T1000 (cell line): ENCODE data around the gene MOCS2.
"Not testable (repeated sequence)": the region's sequence is repeated elsewhere in the genome, so short reads cannot be mapped to it uniquely, and the experiment has no call there.

ENCODE experiments used
- DNase-seq: peaks from one replicate; lab custom pipeline; 2025; ENCODE audit warnings: mixed read lengths; lab: John Stamatoyannopoulos, UW

MOCS2 gene, protein sequence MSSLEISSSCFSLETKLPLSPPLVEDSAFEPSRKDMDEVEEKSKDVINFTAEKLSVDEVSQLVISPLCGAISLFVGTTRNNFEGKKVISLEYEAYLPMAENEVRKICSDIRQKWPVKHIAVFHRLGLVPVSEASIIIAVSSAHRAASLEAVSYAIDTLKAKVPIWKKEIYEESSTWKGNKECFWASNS

DNA sequence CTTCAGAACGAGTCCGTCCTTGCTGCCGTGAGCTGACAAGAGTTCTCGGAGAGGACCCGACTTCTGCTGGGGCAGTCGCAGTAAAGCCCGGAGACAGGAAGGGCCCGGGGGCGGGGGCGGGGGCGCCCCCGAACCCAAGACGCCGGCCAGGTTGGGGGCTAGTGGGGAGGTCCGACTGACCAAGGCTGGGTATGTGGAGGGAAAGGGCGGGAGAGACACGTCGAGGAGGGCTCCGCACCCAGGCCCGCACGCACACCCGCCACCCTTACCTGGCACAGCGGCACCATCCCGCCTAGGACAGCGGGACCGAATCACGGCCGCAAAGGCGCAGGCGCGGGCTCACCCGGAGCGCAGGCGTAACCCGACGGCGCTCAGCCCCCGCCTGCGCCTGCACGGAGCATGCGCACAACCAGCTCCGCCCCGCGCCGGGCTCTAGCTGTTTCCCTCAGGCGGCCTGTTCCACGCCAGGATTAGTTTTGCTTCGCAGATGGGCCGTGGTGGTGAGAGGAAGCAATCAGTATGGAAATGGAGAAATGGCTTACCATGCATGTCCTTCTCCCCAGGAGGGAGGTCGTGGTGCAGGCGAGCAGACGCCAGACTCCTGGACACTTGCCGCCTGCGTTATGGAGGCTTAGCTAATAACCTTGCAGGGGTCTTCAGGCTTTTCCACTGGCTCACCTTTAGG is at the start of gene MOCS2:
Gene MOCS2 (minus strand): TSS at position 315 of the 685 bp plus-strand sequence. CDS start 2,583 bp downstream, outside the sequence.
- peak; percentile 81 for DNase-seq

DNA sequence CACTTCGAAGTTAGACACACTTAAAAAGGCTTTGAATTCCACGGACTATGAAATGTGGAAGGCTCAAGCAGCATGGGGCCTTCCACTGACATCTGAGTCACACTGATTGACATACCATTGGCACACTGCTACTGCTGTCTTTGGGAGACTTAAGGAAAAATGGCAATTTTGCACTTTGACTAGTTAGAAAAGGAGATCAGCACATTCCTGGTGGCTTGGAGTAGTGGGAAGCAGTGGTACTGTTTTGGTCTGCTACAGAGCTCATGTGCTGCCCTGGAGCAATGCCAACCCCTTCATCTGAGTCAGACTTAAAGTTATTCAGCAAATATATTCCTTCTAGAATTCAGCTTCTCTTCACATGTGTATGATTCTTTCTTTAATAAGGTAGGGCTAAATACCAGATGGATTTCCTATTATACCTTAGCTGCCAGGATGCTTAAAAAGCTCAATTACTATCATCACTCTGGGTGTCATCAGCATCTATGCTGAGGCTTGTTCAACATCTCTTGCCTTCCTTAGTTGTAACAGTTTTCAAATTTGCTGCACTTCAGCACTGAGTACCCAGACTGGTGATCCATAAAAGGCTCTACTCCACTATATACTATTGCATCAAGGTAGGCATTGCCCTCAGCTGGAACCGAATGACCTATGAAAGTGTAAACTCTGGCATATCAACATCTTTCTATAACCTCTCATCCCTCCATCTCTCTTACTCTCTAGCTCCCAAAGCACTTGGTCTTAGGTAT is 42.3 kb upstream of the MOCS2 start:
- no peak for DNase-seq

DNA sequence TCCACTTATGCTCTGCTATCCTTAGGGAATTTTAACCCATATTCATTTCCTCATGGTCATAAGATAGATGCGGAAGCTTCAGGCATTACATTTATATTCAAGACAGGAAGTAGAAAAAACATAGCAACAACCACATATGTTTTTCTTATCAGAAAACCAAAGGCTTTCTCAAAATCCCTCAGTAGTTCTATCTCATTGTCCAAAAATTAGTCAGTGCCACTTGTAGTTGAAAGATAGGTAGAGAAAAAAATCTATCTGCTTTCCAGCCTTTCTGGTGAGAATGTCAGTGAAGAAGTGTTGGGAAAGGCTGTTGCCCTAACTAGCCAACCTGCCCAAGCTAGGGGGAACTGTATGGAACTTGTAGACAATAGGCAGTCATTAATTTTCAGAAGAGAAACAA is 23.5 kb upstream of the MOCS2 start:
- DNase-seq, result no peak

DNA sequence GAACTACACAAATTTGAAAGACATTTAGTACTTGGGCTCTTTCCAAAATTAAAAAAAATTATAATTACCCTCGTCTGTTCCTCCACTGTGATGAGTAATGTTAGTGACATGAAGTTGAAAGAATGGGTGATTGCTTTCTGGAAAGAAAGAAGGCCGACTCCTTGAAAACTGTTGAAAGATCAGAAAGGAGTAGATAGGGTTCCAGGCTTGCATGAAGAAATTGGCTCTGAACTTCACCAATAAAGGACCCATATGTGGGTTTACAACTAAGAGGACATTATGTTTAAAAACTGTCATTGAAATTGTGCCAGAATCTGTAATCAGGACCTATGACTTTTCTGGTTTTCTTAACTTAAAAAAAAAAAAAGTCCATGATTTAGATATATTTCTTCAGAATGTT is 20.7 kb upstream of the MOCS2 start:
- DNase-seq, result no peak

DNA sequence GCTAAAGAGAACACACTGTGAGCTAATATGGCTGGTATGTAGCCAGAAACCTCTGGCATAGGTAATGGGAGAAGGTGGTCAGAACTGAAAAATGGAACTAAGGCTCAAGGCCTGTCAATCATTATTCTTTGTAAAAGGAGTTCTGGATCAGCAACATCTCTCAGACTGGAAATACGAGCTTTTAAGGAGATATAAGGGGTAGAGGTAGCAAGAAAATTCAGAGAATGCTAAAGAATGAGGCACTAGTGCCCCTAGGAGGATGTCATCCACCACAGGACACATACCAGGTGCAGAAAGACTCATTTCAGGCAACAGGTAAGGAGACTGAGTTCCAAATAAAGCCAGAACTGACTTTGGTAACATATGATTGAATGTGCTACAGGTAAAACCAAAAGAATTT is 18.9 kb upstream of the MOCS2 start:
- no peak for DNase-seq

DNA sequence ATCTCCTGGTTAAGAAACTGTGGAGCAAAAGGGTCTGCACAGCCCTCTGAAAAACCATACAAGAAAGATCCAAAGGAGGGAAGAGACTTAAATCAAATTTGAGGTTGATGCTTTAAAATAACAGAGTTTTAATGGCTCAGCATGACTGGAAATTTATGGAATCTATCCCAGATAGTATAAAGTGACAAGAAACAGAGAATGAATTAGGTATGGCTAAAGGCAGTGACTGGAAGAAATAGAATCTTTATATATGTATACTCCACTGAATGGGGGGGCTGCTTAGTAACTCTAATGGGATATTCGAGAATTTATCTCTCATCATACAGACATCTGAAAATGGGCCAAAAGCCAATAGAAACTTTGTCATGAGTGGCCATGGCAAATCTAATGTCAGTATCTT is 17.6 kb upstream of the MOCS2 start:
- no peak for DNase-seq

DNA sequence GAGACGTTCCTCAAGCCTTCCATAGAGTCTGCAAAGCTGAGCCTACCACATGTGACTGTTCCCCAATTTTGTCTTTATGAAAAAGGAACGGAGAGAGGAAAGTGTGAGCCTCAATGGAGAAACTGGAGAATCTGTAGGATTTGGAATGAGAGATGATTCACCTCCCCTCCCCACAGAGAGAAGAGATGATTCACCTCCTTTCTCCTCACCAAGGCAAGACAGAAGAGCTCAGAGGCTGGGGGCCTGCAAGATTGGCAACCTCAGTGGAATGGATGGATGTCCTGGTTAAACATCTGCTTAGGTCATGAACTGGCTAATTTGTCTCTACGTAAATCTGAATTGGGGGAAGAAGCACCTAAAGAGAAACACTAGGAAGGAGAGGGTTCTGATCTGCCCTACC is 17.0 kb upstream of the MOCS2 start:
- peak; percentile 2 for DNase-seq

DNA sequence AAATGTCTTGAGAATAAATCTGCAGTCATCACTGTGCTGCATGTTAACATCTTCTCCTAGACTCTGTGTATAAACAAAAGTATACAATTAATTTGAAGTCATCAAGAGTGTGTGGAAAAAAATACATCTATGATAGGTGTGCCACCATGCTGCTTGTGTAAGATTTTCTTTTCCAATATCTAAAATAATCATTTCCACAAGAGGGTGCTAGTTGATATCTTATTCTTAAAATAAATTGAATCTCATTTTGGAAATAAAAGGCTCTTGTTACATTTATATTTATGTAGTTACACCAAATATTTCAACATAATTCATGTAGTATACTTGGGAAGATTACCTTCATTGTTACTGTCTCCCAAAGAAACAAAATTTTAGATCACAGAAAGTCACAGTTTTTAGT is 14.1 kb upstream of the MOCS2 start:
- DNase-seq, result no peak

DNA sequence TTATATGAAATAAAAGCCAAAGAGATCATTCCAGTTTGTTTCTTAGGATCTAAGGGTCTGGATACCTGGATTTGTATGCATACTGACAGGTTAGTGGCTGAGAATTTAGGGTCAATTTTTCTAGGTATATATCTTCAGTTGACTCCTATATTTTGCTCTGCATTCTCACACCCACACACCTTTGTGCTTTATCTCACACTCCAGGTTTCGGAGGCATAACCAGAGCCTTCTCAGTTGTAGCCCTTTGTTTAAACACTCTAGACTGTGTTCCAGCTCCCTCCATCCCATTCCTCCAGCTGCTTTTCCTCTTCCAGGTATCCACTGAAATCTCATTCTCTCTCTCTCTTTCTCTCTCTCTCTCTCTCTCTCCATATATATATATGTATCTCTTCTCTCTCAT is 10.6 kb upstream of the MOCS2 start:
- no peak for DNase-seq

DNA sequence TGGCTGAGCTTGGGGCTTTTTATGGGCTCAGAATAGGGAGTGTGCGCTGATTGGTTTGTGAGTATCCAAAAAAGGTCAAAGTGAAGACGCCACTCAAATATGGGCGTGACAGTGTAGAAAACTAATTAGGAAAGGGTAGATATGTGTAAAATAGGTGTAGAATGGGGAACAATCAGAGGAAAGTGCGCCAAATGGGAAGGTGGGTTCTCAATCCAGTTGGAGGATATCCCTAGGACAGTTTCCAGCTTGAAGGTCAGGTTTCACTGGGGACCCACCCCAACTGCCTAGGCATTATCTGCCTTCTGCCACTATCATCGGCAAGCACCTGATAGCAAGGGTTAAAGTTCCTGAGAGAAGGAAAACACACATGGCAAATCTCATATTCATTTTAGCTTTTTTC is 9.3 kb upstream of the MOCS2 start:
- DNase-seq, result no peak

DNA sequence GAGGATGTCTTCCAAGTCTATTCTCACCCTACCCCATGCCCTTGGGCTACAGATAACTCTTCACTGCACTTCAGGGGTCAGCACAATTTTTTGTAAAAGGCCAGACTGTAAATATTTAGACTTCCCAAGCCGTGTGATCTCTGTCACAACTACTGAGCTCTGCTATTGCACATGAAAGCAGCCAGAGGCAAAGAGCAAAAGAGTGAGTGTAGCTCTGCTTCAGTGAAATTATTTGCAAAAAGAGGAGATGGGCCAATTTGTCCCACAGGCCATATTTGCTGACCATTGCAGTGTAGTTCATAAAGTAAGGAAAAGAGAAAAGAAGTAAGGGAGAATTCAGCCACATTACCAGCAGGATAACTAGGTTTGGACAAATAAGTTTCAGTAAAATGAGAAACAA is 7.0 kb upstream of the MOCS2 start:
- DNase-seq, result no peak

DNA sequence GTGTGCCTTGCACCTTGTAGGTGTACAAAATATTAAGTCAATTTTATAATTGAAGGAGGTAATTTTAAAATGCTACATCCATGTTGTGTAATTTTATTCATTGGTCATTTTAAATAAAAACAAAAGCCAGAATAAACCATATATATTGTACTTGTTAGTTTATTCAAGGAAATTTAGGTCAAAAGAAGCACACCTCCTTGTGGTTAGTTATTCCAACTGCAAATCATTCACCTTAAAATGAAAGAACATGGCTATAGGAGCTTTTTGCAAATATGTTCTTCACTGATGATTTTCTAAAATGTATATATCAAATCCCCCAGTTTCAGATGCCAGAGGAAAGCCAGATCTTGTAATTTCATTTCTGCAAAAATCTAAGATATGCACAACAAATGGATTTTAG is 5.4 kb upstream of the MOCS2 start:
- no peak for DNase-seq

DNA sequence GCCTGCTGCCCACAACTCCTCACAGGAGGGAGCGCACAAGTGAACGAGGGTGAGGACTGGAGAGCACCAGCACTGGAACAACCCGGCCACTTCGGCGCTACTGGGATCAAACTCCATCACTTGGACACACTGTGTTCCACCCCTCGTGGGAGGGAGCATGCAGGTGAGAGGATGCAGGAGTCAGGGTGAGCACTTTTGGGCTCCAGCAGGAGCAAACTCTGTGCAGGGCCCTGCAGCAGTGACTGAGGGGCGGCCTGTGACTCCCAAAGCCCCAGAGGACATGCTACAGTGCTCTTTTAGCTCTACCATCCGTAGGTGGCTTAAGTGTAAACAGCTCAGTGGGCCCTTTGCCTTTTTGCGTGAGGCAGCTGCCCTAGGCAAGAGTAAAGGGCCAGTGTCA is 4.4 kb upstream of the MOCS2 start:
- no peak for DNase-seq

DNA sequence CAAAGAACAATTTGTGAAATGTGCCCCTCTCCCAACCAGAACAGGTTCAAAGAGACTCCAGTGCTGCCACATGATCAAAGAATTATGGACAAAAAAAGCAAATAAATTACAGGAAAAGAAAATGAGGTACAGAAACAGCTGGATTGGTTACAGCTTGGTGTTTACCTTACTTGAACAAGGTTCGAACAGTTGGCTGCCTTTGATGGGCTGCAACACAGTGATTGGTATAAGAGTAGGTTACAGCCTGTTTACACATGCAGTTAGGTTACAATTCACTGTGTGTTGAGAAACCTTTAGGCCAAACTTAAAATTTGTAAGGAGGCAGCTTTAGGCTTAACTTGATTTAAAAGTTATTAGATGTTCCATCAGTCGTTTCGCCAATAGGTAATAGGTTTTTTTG is 3.4 kb upstream of the MOCS2 start:
- DNase-seq, result no peak

DNA sequence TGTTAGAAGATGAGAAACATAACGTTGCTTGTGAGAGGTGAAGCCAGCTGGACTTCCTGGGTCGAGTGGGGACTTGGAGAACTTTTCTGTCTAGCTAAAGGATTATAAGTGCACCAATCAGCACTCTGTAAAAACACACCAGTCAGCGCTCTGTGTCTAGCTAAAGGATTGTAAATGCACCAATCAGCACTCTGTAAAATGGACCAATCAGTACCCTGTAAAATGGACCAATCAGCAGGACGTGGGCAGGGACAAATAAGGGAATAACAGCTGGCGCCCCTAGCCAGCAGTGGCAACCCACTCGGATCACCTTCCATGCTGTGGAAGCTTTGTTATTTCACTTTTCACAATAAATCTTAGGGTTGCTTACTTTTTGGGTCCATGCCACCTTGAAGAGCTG is 2.8 kb upstream of the MOCS2 start:
- DNase-seq, result not testable (repeated sequence)

DNA sequence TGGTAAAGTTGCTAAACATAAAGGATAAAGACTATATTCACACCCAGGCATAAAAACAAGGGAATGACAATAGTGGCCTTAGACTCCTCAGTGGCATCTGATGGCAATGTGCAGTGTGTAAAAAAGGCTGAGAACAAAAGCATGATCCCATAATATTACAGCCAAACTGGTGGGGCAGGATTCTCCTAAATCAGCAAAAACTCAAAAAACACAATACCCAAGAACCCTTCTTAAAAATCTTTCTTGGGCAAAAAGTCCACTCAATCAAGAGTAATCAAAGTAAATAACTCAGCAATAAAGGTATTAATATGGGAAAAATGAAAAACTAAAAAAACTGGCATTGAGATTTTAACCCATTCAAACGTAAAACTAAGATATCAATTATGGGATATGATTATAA is 1.6 kb upstream of the MOCS2 start:
- no peak for DNase-seq

DNA sequence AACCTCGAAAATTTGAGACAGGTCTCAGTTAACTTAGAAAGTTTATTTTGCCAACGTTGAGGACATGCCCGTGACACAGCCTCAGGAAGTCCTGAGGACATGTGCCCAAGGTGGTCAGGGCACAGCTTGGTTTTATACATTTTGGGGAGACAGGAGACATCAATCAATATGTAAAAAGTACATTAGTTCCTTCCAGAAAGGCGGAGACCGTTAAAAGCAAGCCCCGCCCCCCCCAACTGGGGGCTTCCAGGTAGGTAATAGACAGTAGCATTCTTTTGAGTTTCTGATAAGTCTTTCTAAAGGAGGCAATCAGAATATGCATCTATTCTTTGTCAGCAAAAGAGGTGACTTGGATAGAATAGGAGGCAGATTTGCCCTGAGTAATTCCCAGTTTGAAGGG is 599 bp upstream of the MOCS2 start:
- no peak for DNase-seq

DNA sequence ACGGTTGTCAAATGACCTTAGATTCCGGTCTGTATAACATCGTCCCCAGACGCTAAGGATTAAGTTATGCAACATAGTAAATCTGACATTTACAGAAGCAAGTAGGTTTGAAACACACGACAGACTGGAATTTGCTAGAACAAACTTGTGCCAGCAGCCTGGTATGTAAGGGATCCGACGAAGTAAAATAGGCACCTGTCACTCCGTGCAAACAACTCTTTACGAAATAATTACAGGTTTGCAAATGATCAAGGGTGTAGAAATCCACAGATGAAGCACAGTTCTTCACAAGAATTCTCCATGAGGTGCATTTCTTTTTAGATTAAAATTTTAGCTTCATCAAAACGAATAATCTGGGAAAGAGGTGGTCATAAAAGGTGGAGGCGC is 508 bp downstream of the MOCS2 start:
- no peak for DNase-seq

DNA sequence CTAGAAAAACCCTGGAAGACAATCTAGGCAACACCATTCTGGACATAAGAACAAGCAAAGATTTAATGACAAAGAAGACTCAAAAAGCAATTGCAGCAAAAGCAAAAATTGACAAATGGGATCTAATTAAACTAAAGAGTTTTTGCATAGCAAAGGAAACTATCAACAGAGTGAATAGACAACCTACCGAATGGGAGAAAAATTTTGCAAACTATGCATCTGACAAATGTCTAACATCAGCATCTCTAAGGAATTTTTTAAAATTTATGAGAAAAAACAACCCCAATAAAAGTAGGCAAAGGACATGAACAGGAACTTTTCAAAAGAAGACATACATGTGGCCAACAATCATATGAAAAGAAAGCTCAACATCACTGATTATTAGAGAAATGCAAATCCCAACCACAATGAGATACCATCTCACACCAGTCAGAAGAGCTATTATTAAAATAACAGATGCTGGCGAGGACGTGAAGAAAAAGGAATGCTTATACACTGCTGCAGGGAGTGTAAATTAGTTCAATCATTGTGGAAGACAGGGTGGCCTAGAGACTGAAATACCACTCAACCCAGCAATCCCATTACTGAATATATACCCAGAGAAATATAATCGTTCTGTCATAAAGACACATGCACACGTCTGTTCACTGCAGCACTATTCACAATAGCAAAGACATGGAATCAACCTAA is 3.8 kb downstream of the MOCS2 start:
- DNase-seq, result no peak

DNA sequence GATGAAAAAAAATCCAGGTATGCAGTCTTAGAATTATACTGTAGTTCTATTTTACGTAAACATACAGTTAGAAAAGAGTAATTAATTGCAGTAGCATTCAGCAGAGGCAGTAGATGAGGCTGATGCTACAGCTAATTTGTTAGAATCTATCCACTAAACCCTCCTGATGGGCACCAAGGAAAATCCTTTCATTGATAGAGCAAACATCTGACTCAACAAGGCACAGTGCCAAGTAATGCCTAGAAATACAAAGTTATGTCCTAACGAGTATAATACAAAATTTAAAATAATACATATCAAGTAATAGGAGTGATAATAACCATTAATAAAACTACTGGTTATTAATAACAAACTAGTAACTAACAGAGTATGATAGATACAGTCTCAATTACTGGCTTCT is 9.0 kb downstream of the MOCS2 start:
- DNase-seq, result no peak

DNA sequence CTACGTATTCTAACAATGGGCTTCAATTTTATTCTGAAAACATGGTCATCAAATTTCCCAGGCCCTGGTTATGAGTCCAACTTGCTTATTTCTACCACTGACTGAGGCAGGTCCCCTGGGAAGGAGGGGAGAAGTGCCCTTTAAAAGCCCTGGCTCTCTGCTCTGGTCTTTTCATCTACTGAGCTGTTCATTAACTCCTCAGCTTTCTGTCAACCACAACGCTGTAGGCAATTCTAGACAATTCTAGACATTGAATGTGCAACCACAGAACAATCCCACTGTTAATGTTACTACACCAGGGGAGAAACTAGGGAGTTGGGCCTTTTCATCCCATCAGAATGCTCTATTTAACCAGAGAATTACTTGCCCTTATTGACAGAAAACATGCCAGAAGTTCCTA is 10.0 kb downstream of the MOCS2 start:
- DNase-seq, result no peak

DNA sequence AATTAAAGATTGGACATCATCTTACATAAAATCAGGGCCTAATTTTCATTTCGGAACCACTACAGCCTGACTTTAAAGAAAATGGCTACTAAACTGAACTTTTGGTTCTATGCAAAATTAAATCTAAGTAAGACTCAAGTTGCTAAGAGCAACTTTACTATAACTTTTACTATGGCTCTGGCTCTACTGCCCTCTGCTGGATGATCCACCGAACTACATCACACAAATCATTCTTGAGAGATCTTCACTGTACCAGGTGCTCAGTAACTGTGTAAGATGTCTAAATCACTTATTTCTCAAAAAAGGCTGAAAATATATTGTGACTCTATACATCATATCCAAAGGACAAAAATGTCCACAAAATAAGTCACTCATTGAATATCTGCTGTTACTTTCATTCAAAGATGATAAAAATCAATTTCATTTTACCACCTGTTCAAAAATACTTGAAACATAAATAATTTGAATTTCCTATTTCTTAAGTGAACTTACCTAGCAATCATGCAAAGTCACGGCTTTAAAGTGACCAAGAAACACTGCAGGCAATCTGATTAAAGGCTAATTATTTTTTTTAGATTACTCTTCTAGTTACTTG is 13.5 kb downstream of the MOCS2 start:
- peak; percentile 52 for DNase-seq
